Measurements from ENCODE around the gene H19. TPM values are rescaled to one million over a fixed set of nuclear protein-coding genes. Genes with fewer than 3 reads are reported as not detected.

Gene H19
- total RNA-seq, 1 experiment from 2014 or later = 0.38 TPM

GRCh38 chr11:1969776-1970175 lies 27.9 kb downstream of the H19 start:
- Mint-ChIP-seq H3K4me1 (ENCODE audit: low read depth, unreplicated experiment) (no peaks in the 10 kb centered on the region), H3K4me3 (ENCODE audit: low read depth, unreplicated experiment) (no peak overlapping the region), H3K9me3 (ENCODE audit: low read depth, unreplicated experiment) (no peaks in the 10 kb centered on the region), H3K27me3 (ENCODE audit: unreplicated experiment) (no peaks in the 10 kb centered on the region), H3K27ac (ENCODE audit: unreplicated experiment) (no peak overlapping the region), H3K36me3 (ENCODE audit: insufficient read depth, unreplicated experiment) (no peaks in the 10 kb centered on the region)
- no peak for TF ChIP-seq CTCF (IDR thresholded peaks at IDR 0.05; ENCODE audit: unreplicated experiment)
- no TSS peak for BruUV-seq (replicated peaks)
- DNase-seq = no peak
- CTCF ChIA-PET = interaction anchor here (1.2 kb wide), 1 partner anchor 12 kb away, joined by 3 read pairs; no protein-coding TSS in a partner anchor
- intact Hi-C loops (cut with micrococcal nuclease; ENCODE audit: unreplicated experiment) = no loop called here

- Mint-ChIP-seq H3K9me3 (ENCODE audit: low read depth, unreplicated experiment) (no peaks in the 10 kb centered on the region), H3K36me3 (ENCODE audit: insufficient read depth, unreplicated experiment) (no peaks in the 10 kb centered on the region), H3K4me3 (ENCODE audit: low read depth, unreplicated experiment) (no peak overlapping the region), H3K4me1 (ENCODE audit: low read depth, unreplicated experiment) (no peaks in the 10 kb centered on the region), H3K27ac (ENCODE audit: unreplicated experiment) (no peak overlapping the region), H3K27me3 (ENCODE audit: unreplicated experiment) (no peaks in the 10 kb centered on the region)
- TF ChIP-seq CTCF (IDR thresholded peaks at IDR 0.05; ENCODE audit: unreplicated experiment) = no peak
- CTCF ChIA-PET = interaction anchor here (1.2 kb wide), 1 partner anchor 12 kb away, joined by 3 read pairs; no protein-coding TSS in a partner anchor
- intact Hi-C loops (cut with micrococcal nuclease; ENCODE audit: unreplicated experiment) = no loop called here
- BruUV-seq (replicated peaks) = no TSS peak
- no peak for DNase-seq
Measured at GRCh38 chr11:1969035-1969434, 28.6 kb downstream of the H19 start.

GRCh38 chr11:1968454-1969002 lies 29.1 kb downstream of the H19 start:
- no peaks in the 10 kb centered on the region for H3K36me3 Mint-ChIP-seq (ENCODE audit: insufficient read depth, unreplicated experiment)
- no peak for TF ChIP-seq CTCF (IDR thresholded peaks at IDR 0.05; ENCODE audit: unreplicated experiment)
- DNase-seq = no peak
- intact Hi-C loops (cut with micrococcal nuclease; ENCODE audit: unreplicated experiment) = no loop called here
- H3K27ac Mint-ChIP-seq (ENCODE audit: unreplicated experiment) = no peak overlapping the region
- no peaks in the 10 kb centered on the region for H3K27me3 Mint-ChIP-seq (ENCODE audit: unreplicated experiment)
- H3K4me1 Mint-ChIP-seq (ENCODE audit: low read depth, unreplicated experiment) = no peaks in the 10 kb centered on the region
- H3K4me3 Mint-ChIP-seq (ENCODE audit: low read depth, unreplicated experiment) = no peak overlapping the region
- H3K9me3 Mint-ChIP-seq (ENCODE audit: low read depth, unreplicated experiment) = no peaks in the 10 kb centered on the region
- CTCF ChIA-PET = interaction anchor here (1.2 kb wide), 1 partner anchor 13 kb away, joined by 3 read pairs; no protein-coding TSS in a partner anchor
- BruUV-seq (replicated peaks) = no TSS peak

GRCh38 chr11:1967641-1968225 lies 29.9 kb downstream of the H19 start:
- no peaks in the 10 kb centered on the region for H3K36me3 Mint-ChIP-seq (ENCODE audit: insufficient read depth, unreplicated experiment)
- intact Hi-C loops (cut with micrococcal nuclease; ENCODE audit: unreplicated experiment) = no loop called here
- H3K4me3 Mint-ChIP-seq (ENCODE audit: low read depth, unreplicated experiment) = no peak overlapping the region
- no peaks in the 10 kb centered on the region for H3K9me3 Mint-ChIP-seq (ENCODE audit: low read depth, unreplicated experiment)
- CTCF ChIA-PET = no interaction called here
- H3K27ac Mint-ChIP-seq (ENCODE audit: unreplicated experiment) = no peak overlapping the region
- DNase-seq = no peak
- no TSS peak for BruUV-seq (replicated peaks)
- no peaks in the 10 kb centered on the region for H3K4me1 Mint-ChIP-seq (ENCODE audit: low read depth, unreplicated experiment)
- H3K27me3 Mint-ChIP-seq (ENCODE audit: unreplicated experiment) = no peaks in the 10 kb centered on the region
- TF ChIP-seq CTCF (IDR thresholded peaks at IDR 0.05; ENCODE audit: unreplicated experiment) = no peak
